ENCODE results near the gene RAB26.

RAB26 gene

GRCh38 chr16:2180461-2180860, 32.0 kb downstream of the RAB26 start:
- DNase-seq (ENCODE audit: low spot score): no peak

- DNase-seq (ENCODE audit: low spot score): no peak
Measured at GRCh38 chr16:2180962-2181923, 32.8 kb downstream of the RAB26 start.

DNA sequence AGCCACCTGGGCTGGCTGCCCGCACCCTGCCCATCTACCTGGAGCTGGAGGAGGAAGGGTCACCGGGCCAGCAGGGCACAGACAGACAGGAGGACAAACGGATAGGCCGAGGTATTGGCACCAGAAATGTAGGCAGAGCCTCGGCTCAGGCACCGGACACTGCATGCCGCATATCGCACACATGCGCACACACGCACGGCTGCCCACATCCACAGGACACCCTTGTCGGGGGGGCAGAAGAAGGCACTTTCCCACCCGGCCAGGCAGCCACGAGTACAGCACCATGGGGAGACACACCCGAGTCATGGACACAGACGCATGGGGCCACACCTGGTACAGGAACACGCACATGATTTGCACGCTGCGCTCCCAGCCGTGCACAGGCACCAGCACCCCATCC, 33.5 kb downstream of the RAB26 start:
- no peak for DNase-seq (ENCODE audit: low spot score)

DNA sequence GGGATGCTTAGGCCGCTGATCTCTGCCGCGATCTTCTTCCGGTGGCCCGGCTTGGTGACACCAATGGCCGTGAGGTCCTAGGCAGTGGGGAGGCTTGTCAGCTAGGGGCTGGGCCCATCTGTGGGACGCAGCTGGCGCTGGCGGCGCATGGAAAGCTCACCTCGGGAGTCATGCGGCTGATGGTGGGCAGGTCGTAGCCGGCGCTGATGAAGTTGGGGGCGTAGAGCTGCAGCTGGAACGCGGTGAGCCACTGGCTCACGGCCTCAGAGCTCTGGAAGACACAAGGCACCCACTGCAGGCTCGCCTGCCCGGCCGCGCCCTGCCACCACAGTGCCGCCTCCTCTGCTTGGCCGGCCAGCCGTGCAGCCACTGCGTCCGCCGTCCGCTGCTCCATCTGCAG, 35.2 kb downstream of the RAB26 start:
- DNase-seq (ENCODE audit: low spot score): no peak

- no peak for DNase-seq (ENCODE audit: low spot score)
Measured at GRCh38 chr16:2184346-2184745, 35.9 kb downstream of the RAB26 start.

GRCh38 chr16:2184962-2185361, 36.5 kb downstream of the RAB26 start:
- no peak for DNase-seq (ENCODE audit: low spot score)

DNA sequence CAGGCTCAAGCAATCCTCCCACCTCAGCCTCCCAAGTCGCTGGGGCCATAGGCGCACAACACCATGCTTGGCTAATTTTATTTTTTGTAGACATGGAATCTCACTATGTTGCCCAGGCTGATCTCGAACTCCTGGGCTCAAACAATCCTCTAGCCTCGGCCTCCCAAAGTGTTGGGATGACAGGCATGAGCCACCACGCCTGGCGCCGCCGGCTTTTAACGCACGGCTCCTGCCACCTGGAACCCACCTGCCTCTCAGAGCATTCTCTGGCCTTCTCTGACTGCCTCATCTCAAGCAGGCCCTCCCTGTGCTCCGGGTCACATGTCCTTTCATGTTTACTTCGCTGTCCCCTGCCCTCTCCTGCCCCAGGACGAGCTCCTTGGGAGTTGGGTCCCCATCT, 37.6 kb downstream of the RAB26 start:
- no peak for DNase-seq (ENCODE audit: low spot score)

DNA sequence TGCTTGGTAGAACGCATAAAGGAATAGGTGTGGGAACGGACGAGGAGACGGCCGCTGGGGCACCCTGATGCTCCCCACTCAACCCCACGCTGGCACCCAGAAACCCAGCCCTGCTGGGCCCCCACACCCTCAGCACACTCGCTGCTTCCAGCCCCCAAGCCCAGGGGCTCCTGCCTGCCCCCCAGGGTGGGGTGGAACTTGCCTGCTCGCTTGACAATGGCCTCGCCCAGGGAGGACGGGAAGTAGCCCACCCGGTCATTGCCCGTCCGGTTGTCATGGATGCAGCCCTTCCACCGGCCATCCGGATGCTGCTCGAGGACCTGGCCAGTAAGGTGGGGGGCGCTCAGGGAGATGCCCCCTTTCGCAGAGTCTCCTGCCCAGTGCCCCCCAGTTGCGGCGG, 38.1 kb downstream of the RAB26 start:
- DNase-seq (ENCODE audit: low spot score): no peak

DNA sequence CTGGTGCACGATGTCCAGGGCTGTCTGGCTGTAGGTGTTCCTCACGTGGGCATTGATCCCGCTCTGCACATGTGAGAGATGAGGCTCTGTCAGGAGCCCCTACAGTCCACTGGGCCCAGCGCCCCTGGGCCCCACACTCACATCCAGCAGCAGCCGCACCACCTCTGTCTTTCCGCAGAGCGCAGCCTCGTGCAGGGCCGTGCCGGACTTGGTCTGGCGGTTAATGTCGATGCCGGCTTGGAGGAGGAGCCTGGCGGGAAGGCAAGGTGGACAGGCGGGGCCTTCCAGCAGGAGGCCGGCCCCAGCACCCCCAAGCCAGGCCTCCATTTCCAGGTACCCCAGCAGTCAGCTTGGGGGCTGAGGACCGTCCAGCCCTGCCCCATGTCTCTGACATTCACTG, 38.8 kb downstream of the RAB26 start:
- DNase-seq (ENCODE audit: low spot score): no peak

GRCh38 chr16:2188395-2188794, 40.0 kb downstream of the RAB26 start:
- no peak for DNase-seq (ENCODE audit: low spot score)

GRCh38 chr16:2189252-2189893, 40.9 kb downstream of the RAB26 start:
- no peak for DNase-seq (ENCODE audit: low spot score)

DNA sequence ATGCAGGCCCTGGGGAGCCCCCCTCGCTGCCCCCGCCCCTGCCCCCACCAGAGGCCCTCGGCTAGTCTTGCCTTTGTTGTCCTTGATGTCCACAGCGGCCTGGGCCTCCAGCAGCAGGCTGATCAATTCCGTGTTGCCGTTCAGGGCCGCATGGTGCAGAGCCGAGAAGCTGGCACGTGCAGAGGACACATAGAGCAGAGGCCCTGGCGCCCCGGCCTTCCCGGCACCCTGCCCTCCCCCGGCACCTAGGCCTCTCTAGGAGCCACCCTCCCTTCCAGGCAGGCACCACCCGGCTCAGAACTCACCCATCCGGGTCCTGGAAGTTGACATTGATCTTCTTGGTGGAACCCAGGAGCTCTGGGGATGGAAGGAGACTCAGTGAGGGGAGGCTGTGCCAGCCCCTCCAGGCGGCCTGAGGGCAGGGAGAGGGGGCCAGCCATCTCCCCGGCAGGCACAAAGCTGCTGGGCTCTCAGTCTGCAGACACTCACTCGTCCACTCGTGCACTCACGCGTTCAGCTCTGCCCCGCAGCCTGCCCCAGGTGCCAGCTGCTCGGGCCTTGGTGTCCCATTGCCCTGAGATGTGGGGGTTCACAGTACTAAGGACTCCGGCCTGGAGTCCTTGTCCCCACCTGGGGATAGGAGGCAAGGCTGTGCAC, 41.7 kb downstream of the RAB26 start:
- DNase-seq (ENCODE audit: low spot score): no peak

GRCh38 chr16:2190659-2191445, 42.4 kb downstream of the RAB26 start:
- DNase-seq (ENCODE audit: low spot score): no peak

GRCh38 chr16:2191446-2191706, 43.0 kb downstream of the RAB26 start:
- no peak for DNase-seq (ENCODE audit: low spot score)

- DNase-seq (ENCODE audit: low spot score): no peak
Measured at GRCh38 chr16:2194166-2194834, 45.9 kb downstream of the RAB26 start.

DNA sequence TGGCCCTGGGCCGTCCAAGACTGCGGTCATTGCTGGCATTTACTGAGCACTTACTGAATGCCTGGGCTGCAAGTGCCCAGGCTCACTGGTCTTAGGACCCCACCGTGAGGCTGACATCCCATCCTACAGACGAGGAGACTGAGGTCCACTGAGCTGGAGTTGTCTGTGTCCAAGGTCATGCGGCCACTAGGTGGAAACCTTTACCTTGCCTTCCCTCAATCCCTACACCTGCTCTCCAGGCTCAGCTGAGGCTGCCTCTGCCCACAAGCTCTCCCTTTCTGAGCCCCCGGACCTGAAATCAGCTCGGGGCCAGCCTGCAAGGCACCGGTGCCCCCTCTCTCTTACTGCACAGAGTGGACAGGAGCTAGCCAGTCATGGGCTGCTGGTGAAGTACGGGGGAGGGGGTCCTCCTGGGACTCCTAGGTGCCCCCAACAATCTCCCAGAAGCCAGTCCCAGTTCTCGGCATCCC, 46.5 kb downstream of the RAB26 start:
- DNase-seq (ENCODE audit: low spot score): no peak

GRCh38 chr16:2195322-2196161, 47.1 kb downstream of the RAB26 start:
- no peak for DNase-seq (ENCODE audit: low spot score)

DNA sequence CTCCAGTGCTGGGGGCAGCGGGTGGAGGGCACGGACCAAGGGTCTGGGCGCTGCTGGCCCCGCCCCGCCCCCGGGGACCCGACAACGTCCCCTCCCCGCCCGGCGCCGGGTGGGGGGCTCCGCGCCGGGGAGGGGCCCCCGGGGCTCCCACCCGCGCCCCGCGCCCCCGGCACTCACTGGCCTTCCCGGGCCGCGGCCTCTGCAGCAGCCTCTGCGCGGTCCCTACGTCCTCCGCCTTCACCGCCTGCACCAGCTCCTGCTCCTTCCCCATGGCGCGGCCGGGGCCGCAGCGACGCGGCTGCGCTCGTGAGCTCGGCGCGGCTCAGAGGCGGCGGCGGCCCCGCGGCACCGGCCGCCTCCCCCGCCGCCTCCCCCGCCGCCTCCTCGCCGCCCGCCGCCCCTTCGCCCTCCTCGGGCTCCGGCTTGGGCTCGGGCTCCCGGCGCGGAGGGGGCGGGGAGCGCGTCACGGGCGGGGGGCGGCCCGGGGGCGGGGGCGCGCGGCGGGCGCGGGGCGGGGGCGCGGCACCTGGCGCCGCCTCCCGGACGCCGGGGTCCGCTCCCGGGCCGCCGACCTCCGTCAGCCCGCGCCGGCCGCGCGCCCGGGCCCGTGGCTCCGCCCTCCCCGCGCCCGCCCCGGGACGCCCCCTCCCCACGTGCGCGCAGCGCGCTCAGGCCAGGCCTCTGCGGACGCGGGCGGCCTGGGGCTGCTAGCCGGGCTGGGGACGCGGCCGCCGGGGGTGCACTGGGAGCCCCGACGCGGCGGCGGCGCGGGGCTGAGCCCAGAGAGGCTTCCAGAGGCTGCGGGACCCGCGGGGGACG, 47.9 kb downstream of the RAB26 start, which contains the start of gene CASKIN1:
TSS of gene CASKIN1 (minus strand) at position 444 of the 819 bp plus-strand sequence. CDS start at position 271, 173 bp downstream.
- no peak for DNase-seq (ENCODE audit: low spot score)

GRCh38 chr16:2196981-2197511, 48.6 kb downstream of the RAB26 start:
- no peak for DNase-seq (ENCODE audit: low spot score)
